ENCODE measurements around the gene CNTN1.

- TF ChIP-seq CTCF (IDR thresholded peaks at IDR 0.05; ENCODE audit: poor library complexity): no peak
- no peak for TF ChIP-seq EZH2phosphoT487 (IDR thresholded peaks at IDR 0.05; ENCODE audit: low read depth, severe bottlenecking, unreplicated experiment)
- no peak for TF ChIP-seq EZH2 (IDR thresholded peaks at IDR 0.05; ENCODE audit: borderline replicate concordance)
Observed at GRCh38 chr12:40942326-40942725, 250.1 kb downstream of the CNTN1 start.

Measured in hepatocyte (in vitro differentiated cells).